GM12874 (cell line): ENCODE measurements around the gene DUSP9.
A peak's percentile ranks its signal among the peaks of the same experiment; 100 is the strongest.

ENCODE experiments used
- TF ChIP-seq, protein P1 (sequence below): IDR thresholded peaks from 2 replicates; pipeline ENCODE4 v1.5.1; 2011; ENCODE audit warnings: low read depth, mild to moderate bottlenecking, control low read depth, low read length, moderate library complexity; ENCODE audit not compliant: insufficient read depth

Gene DUSP9

DNA sequence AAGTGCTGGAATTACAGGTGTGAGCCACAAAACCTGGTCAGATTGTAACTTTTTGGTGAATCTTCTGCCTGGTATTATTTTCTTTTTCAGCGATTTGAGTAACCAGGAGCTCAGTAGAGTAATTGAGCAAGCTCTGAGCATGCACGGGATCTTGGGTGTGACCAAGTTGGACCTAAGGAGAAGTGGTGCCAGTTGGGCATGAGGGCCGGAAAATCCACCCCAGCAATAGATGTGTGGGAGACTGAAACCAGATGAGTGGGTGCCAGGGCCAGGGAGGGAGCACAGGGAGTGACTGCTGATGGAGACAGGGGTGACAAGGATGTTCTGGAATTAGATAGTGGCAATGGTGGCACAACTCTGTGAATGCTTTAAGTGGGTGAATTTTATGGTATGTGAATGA lies 44.4 kb upstream of the DUSP9 start:
- TF ChIP-seq, protein P1, sequence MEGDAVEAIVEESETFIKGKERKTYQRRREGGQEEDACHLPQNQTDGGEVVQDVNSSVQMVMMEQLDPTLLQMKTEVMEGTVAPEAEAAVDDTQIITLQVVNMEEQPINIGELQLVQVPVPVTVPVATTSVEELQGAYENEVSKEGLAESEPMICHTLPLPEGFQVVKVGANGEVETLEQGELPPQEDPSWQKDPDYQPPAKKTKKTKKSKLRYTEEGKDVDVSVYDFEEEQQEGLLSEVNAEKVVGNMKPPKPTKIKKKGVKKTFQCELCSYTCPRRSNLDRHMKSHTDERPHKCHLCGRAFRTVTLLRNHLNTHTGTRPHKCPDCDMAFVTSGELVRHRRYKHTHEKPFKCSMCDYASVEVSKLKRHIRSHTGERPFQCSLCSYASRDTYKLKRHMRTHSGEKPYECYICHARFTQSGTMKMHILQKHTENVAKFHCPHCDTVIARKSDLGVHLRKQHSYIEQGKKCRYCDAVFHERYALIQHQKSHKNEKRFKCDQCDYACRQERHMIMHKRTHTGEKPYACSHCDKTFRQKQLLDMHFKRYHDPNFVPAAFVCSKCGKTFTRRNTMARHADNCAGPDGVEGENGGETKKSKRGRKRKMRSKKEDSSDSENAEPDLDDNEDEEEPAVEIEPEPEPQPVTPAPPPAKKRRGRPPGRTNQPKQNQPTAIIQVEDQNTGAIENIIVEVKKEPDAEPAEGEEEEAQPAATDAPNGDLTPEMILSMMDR = no peak

DNA sequence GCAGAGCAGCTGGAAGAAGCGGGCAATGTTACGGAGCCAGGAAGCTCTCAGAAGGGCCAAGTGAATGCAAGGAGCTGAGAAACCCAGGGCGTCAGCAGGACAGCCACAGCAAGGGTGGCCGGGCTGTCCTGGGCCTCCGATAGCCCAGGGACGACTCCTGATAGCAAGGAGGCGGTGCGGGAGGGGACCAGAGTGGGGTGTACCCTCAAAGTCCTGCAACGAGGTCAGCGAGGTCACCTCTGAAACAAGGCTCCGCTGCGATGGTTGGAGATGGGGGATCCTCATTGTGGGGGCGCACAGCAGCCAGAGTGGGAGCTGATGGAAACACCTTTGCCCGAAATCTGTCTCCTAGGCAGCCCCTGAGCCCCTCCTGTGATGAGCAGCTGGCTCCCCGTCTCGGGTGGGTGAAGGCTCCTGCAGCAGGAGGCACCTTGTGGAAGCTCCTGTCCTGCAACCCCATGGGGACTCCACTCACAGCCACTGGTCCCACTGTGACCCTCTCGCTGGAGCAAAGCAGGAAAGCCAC lies 43.8 kb upstream of the DUSP9 start:
- TF ChIP-seq, protein P1 = no peak

DNA sequence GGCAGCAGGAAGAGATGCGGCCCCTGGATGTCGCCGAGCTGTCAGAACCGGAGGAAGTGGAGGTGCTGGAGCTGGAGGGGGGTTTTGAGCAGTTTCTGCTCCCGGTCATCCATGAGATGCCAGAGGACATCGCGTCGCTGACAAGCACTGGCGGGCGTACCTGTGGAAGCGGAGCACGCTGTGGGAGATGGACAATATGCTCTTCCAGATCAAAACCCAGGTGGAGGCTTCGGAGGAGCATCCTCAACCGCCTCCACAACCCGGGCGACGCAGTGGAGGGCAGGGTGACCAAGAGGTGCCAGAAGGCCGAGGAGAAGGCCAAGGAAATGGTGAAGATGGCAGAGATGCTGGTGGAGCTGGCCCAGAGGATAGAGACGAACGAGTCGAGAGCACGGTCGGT lies 40.5 kb upstream of the DUSP9 start:
- TF ChIP-seq, protein P1 = no peak

DNA sequence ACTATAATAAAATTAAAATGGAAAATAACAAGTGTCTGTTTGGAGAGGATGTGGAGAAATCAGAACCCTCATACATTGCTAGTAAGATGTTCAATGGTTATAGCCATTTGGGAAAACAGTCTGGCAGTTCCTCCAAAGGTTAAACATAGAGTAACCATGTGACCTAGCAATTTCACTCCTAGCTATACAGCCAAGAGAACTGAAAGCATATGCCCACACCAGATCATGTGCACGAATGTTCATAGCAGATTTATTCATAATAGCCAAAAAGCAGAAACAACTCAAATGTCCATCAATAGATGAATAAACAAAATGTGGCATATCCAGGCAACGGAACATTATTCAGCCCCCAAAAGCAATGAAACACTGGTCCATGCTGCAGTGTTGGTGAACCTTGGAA lies 38.6 kb upstream of the DUSP9 start:
- TF ChIP-seq, protein P1 = no peak

DNA sequence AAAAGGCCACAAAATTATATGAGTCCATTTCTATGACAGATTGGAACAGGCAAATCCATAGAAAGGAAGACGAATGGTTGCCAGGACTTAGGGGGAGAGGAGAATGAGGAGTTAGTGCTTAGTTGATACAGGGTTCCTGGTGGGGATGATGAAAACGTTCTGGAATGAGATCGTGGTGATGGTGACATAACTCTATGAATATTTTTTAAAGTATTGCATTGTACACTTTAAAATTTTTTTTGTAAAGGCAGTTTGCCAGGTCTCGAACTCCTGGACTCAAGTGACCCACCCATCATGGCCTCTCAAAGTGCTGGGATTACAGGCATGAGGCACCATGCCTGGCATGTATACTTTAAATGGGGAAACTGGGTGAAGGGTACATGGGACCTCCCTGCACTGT lies 38.2 kb upstream of the DUSP9 start:
- TF ChIP-seq, protein P1 = no peak

DNA sequence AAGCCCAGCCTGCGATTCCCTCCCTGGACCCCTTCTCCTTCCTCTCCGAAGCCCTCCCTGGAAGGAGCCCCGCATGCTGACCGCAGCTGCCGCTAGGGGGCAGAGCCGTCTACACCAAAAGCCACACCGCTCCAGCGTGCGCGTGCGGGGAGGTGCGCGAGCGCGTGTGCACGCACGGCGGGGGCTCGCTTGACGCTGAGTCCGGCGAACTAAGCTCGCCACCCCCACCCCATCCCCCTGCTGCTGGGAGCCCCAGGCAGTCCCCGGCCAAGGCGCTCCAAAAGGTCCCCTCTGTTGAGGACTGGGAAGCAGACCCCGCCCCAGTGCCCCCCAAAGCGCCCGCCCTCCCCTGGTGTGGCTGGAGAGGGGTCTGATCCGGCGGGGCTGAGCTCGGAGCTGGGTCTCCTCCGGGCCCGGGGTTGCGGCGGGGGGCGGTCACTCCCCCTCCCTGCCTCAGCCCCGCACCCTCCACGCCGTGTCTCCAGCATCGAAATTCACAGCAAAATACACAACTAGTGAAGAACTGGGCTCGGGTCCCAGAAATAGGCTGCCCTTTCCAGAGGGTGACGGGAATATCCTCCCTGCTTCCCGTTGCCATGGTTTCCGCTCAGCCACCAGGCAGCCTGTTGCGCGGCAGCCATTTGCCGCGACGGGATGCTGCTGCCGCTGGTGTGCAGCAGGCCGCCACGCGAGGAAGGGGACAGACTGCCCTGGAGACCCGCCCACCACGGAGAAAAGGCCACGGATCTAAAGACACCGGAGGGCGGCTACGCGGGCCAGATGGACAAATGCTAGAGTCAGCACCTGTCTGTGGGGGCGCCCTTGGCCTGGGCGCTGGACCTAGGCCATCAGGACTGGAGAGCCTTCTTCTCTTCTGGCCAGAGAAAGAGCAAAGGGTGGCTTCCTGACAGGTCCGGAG lies 36.8 kb upstream of the DUSP9 start:
- TF ChIP-seq, protein P1 = peak; percentile 84

DNA sequence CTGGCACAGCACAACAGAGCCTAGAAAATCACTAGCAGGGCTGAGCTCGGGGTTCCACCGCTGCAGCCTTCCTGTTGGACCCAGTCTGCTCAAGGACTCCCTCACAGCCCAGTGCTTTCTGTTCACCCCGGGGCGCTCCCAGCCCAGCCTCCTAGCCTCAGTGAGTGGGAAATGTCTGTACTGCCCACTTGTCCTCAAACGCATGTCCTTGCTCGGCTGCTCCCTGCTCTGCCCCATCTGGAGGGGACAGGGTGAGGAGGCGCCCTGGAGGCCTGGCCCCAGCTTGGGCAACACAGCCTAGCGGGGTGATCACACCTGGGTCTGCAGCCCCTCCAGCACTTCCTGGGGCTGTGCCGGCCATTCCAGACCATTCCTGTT lies 36.2 kb upstream of the DUSP9 start:
- TF ChIP-seq, protein P1 = no peak
